CD4-positive, alpha-beta T cell treated with Interleukin-17A for 4 hours (primary cell): ENCODE measurements around the gene GM2A.
"Not testable (repeated sequence)": the region's sequence is repeated elsewhere in the genome, so short reads cannot be mapped to it uniquely, and the experiment has no call there.

Source experiments
- DNase-seq: peaks from one replicate; pipeline ENCODE4 v3.0.0-alpha.2; 2020; ENCODE audit warnings: mixed read lengths

The GM2A gene

GRCh38 chr5:151295791-151296477 is 42.9 kb downstream of the GM2A start:
- no peak for DNase-seq

DNA sequence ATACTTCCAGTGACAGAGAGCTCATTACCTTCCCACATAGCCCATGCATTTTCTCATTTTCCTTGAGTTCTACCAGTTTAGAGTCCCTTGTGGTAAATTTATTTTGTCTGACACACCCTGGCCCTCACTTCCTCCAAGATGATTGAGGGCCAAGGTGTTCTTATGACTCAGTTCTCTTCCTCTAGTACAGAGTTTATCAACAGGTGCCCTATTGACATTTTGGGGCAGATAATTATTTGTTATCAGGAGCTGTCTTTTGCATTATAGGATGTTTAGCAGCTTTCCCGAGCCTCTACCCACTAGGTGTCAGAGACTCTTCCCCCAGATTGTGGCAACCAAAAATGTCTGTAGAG is 43.5 kb downstream of the GM2A start:
- DNase-seq, result no peak

- DNase-seq, result no peak
Measured at GRCh38 chr5:151296974-151297373, 44.0 kb downstream of the GM2A start.

DNA sequence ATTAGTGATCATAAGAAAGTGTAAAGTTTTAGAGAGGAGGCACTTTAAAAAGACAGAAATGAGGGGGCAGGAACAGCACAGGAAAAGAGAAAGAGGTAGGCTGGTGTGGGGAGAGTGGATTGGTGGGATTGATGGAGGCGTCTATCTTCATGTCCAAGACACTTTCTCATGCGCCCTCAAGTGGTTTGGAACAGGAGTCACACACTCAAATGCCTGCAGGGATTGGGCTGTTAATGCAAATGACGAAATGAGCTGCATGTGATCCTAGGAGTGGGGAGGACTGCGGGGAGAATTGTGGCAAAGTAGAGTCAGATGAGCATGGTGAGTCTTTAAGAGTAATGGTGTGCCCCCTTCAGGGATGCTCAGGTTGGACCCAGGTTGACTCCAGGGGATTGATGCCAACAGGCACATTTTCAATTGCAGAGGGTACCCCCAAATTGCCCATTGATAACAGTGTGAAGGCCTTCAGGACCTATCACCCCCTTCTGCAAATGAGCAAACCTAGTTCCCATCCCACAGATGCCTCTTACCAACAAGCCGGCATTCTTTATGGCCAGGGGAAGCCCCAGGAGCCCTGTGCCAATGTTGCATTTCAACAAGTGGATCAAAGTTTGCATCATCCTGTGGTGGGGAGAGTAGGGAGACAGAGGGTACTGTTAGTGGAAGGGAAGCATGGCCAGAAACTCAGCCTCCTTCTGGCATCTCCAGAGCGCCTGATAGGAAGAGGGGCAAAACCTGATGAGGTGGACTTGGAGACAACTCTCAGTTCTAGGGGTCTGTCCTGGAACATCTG is 45.3 kb downstream of the GM2A start:
- DNase-seq, result peak; percentile 13

DNA sequence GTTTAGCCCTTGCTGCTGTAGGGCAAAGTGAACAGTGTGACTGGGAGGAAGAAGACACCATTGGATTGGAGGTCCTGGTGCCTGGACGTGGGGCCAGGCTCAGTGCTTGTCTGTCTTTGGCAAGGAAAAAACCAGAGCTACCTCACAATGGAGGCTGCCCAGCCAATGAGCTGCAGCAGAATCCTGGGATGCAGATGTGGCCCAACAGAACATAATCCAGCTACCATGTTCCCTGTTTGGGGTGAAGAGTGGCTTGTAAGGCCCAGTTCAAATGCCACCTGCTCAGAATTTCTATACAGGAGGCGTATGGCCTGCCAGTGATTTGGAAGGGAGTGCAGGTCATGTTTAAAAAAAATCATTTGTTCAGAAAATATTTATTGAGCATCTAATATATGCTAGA is 50.7 kb downstream of the GM2A start, which contains the start of gene SLC36A3:
SLC36A3 (minus strand) TSS at position 101 of the 400 bp plus-strand sequence. CDS start 412 bp downstream, outside the sequence.
- DNase-seq, result no peak

GRCh38 chr5:151309266-151309665 is 56.3 kb downstream of the GM2A start:
- not testable (repeated sequence) for DNase-seq

DNA sequence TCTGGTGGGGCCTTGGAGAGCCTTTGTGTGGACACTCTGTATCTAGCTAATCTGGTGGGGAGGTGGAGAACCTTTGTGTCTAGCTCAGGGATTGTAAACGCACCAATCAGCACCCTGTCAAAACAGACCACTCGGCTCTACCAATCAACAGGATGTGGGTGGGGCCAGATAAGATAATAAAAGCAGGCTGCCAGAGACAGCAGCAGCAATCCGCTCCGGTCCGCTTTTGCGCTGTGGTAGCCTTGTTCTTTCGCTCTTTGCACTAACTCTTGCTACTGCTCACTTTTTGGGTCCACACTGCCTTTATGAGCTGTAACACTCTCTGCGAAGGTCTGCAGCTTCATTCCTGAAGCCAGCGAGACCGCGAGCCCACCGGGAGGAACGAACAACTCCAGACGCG is 56.8 kb downstream of the GM2A start:
- DNase-seq, result not testable (repeated sequence)

DNA sequence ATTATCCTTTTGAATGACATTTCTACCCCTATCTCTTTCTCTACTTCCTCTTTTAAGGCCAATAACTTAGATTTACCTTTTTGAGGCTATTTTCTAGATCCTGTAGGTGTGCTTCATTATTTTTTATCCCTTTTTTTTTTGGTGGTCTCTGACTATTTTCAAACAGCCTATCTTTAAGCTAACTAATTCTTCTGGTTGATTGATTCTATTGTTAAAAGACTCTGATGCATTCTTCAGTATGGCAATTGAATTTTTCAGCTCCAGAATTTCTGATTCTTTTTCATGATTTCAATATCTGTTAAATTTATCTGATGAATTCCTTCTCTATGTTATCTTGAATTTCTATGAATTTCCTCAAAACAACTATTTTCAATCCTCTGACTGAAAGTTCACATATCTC is 57.9 kb downstream of the GM2A start:
- no peak for DNase-seq

- DNase-seq, result no peak
Measured at GRCh38 chr5:151312756-151313324, 59.9 kb downstream of the GM2A start.

GRCh38 chr5:151313357-151313756 is 60.4 kb downstream of the GM2A start:
- no peak for DNase-seq

DNA sequence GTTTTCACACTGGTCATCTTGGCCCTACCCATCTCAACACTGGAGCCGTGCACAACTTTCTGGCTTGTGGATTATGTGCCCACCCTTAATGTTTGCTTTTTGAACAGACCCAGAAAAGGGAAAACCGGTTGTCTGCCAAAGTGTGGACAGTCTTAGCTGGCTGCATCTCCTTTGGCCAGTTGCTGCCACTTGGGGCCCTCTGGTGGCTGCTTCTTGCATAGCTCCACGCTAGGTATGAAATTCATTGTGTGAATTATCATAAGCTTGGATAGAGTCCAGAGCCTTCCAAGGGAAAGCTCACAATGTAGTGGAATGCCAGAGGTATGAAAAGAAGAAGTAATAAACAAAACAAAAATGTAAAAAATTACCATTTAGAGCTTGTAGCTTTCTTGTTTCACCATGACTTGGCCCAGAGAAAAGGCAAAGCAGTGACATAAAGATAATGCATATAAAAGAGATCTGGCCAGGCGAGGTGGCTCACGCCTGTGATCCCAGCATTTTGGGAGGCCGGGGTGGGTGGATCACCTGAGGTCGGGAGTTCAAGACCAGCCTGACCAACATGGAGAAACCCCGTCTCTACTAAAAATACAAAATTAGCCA is 63.1 kb downstream of the GM2A start:
- DNase-seq, result peak; percentile 50

DNA sequence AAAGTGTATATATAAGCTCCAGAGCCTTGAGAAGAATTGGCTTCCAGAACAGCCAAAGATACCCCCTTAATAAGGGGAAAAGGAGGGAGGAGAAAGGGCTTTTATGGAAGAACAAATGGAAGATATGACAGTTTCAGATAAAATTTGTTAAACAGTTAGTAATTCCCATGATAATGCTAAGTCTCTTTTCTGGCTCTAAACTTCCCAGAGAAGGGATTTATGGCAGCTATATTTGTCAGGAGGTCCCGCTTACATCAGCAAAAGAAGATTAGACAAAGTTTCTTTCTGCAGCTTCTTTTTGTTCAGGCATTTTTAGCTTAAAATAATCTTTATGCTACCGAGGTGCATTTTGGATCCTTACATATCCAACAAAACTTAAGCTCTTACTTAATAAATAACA is 64.9 kb downstream of the GM2A start:
- DNase-seq, result no peak

DNA sequence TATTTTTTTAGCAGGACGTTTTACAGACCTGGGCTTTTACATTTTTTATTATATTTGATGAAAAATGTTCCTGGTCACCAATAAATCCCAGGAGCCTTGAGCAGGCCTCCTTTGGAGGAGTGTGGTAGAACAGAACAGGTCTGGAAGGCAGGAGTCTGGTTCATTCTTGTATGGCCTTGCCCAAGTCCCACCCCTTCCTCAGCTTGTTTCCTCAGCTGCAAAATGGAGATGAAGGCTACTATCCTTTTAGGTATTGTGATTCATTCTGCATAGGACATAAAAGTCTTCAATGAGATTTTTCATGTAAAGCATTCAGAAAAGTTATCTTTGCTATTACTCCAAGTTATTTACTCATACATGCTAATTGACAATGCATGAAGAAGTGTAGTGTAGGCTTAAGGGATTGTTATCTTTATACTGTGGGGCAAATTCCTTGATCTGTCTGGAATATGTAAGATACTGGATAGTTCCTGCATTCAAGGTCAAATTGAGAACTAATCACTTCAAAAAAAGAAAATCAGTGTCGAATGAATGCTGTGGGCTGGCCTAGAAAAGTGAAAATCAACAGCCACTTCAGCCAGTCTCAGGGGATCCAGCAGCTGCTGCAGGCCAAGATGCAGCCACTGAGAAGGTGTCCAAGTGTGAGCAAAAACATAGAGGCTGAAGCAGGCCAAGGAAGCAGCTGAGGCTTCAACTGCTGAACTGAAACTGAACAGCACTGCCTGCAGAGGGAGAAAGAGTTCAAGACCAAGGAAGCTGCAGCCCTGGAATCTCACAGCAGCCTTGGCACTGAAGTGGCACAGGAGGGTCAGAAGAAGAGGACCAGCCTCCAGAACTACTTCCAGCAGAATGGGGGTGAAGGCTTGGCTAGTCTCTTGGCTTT is 66.1 kb downstream of the GM2A start:
- DNase-seq, result no peak
